IMR-90 (cell line): ENCODE data around the gene HES6. TPM values are rescaled to one million over a fixed set of nuclear protein-coding genes. Genes with fewer than 3 reads are reported as not detected.

Source experiments
- ATAC-seq: fragments of 200-7000 bp; cut with Tn5 transposase; 2 replicates; pipeline ENCODE4 v1.9.1; 2020; ENCODE audit warnings: low read depth, mild to moderate bottlenecking, moderate library complexity
- BruUV-seq: library from RNA; stranded (reverse); fragments of 400-500 nt; replicated peaks from 2 replicates; lab custom pipeline; 2021; lab: Mats Ljungman, UMichigan
- CTCF ChIA-PET: fragments of 300-600 bp; formaldehyde crosslinking; extraction: SDS; loops from one replicate; lab custom pipeline; 2021; ENCODE audit warnings: antibody characterized with exemption; lab: Yijun Ruan, JAX
- POLR2A ChIA-PET: fragments of 300-600 bp; sonication (Branson Sonifier 250); formaldehyde crosslinking; loops from one replicate; lab custom pipeline; 2022; ENCODE audit warnings: antibody characterized with exemption; ENCODE audit not compliant: unreplicated experiment; lab: Charles Lee
- DNase-seq: peaks from one replicate; pipeline ENCODE4 v3.0.0; 2013
- H2AFZ ChIP-seq: replicated peaks from 2 replicates; pipeline ENCODE3; 2013; ENCODE audit warnings: low read length, mild to moderate bottlenecking; ENCODE audit not compliant: poor library complexity
- H2AK5ac ChIP-seq: 2 replicates; pipeline ENCODE4 v1.6.1; 2013; ENCODE audit warnings: low read depth, low read length, inconsistent platforms
- H2AK9ac ChIP-seq: replicated peaks from 2 replicates; pipeline ENCODE3; 2013; ENCODE audit warnings: mild to moderate bottlenecking, low read depth, low read length, moderate library complexity; ENCODE audit not compliant: poor library complexity
- H2BK120ac ChIP-seq: 2 replicates; pipeline ENCODE4 v1.6.1; 2013; ENCODE audit warnings: low read depth, low read length, inconsistent platforms
- H2BK15ac ChIP-seq: 3 replicates; pipeline ENCODE4 v1.6.1; 2013; ENCODE audit warnings: low read depth, low read length, inconsistent platforms
- H2BK20ac ChIP-seq: 2 replicates; pipeline ENCODE4 v1.6.1; 2013; ENCODE audit warnings: low read depth, mild to moderate bottlenecking, inconsistent platforms, low read length, moderate library complexity
- H2BK5ac ChIP-seq: 2 replicates; pipeline ENCODE4 v1.6.1; 2013; ENCODE audit warnings: mild to moderate bottlenecking, low read depth, low read length, inconsistent platforms; ENCODE audit not compliant: poor library complexity, severe bottlenecking
- H3K14ac ChIP-seq: replicated peaks from 2 replicates; pipeline ENCODE4 v1.6.1; 2013; ENCODE audit warnings: low read depth, low read length, inconsistent platforms
- H3K18ac ChIP-seq: 2 replicates; pipeline ENCODE4 v1.6.1; 2013; ENCODE audit warnings: low read depth, low read length, control low read depth
- H3K23ac ChIP-seq: 2 replicates; pipeline ENCODE4 v1.6.1; 2013; ENCODE audit warnings: low read depth, low read length, inconsistent platforms
- H3K27ac ChIP-seq: 2 replicates; pipeline ENCODE4 v1.5.1; 2013; ENCODE audit warnings: mild to moderate bottlenecking, control low read depth, low read length; ENCODE audit not compliant: insufficient read depth
- H3K27me3 ChIP-seq: 2 replicates; pipeline ENCODE4 v1.6.1; 2013; ENCODE audit warnings: low read length; ENCODE audit not compliant: control insufficient read depth, insufficient read depth
- H3K36me3 ChIP-seq: 2 replicates; pipeline ENCODE4 v1.6.1; 2013; ENCODE audit warnings: low read length, mixed read lengths; ENCODE audit not compliant: control insufficient read depth, insufficient read depth
- H3K4ac ChIP-seq: 2 replicates; pipeline ENCODE4 v1.6.1; 2013; ENCODE audit warnings: low read depth, low read length, inconsistent platforms
- H3K4me1 ChIP-seq: 2 replicates; pipeline ENCODE4 v1.6.1; 2013; ENCODE audit warnings: low read length, mixed read lengths; ENCODE audit not compliant: control insufficient read depth, insufficient read depth
- H3K4me2 ChIP-seq: 2 replicates; pipeline ENCODE4 v1.6.1; 2013; ENCODE audit warnings: low read depth, mild to moderate bottlenecking, control low read depth, low read length, moderate library complexity
- H3K4me3 ChIP-seq: 2 replicates; pipeline ENCODE4 v1.5.1; 2013; ENCODE audit warnings: low read depth, mild to moderate bottlenecking, control low read depth, low read length, moderate library complexity; ENCODE audit not compliant: insufficient read depth
- H3K56ac ChIP-seq: 2 replicates; pipeline ENCODE4 v1.6.1; 2013; ENCODE audit warnings: low read length, inconsistent platforms; ENCODE audit not compliant: insufficient read depth; ENCODE audit errors: extremely low read depth
- H3K79me1 ChIP-seq, 2 experiments: 2 replicates each; pipeline ENCODE4 v1.6.1; 2013; ENCODE audit warnings: low read length in 2 of 2, inconsistent platforms in 1 of 2, low read depth in 1 of 2
- H3K9ac ChIP-seq: 2 replicates; pipeline ENCODE4 v1.6.1; 2013; ENCODE audit warnings: low read depth, low read length, control low read depth
- H3K9me1 ChIP-seq: 2 replicates; pipeline ENCODE4 v1.6.1; 2013; ENCODE audit warnings: low read length, inconsistent platforms; ENCODE audit not compliant: insufficient read depth
- H3K9me3 ChIP-seq: 2 replicates; pipeline ENCODE4 v1.6.1; 2013; ENCODE audit warnings: low read length; ENCODE audit not compliant: control insufficient read depth, insufficient read depth
- H4K20me1 ChIP-seq: 2 replicates; pipeline ENCODE4 v1.6.1; 2013; ENCODE audit warnings: low read length, inconsistent platforms; ENCODE audit not compliant: insufficient read depth
- H4K5ac ChIP-seq: 2 replicates; pipeline ENCODE4 v1.6.1; 2013; ENCODE audit warnings: mild to moderate bottlenecking, low read depth, low read length, control low read depth
- H4K8ac ChIP-seq, 2 experiments: 2 replicates each; pipeline ENCODE4 v1.6.1; 2013; ENCODE audit warnings: low read depth in 2 of 2, low read length in 2 of 2, control low read depth in 1 of 2, inconsistent platforms in 1 of 2
- H4K91ac ChIP-seq: 2 replicates; pipeline ENCODE4 v1.6.1; 2013; ENCODE audit warnings: low read depth, low read length, inconsistent platforms; ENCODE audit not compliant: insufficient read depth
- BHLHE40 ChIP-seq: fragments of 150-350 bp; IDR thresholded peaks from 2 replicates; pipeline ENCODE4 v1.6.1; 2016; ENCODE audit warnings: mild to moderate bottlenecking, low read depth, low read length
- CEBPB ChIP-seq: IDR thresholded peaks from 2 replicates; pipeline ENCODE4 v1.6.1; 2012; ENCODE audit warnings: low read depth, low read length, improper control_type of control experiment
- CHD1 ChIP-seq: IDR thresholded peaks from 2 replicates; pipeline ENCODE4 v1.6.1; 2012; ENCODE audit warnings: low read depth, low read length, improper control_type of control experiment
- FOS ChIP-seq: fragments of 150-350 bp; IDR thresholded peaks from 2 replicates; pipeline ENCODE4 v1.6.1; 2016; ENCODE audit warnings: low read depth, low read length
- MAFK ChIP-seq: IDR thresholded peaks from 2 replicates; pipeline ENCODE4 v1.6.1; 2012; ENCODE audit warnings: low read depth, low read length, improper control_type of control experiment
- MAZ ChIP-seq: IDR thresholded peaks from 2 replicates; pipeline ENCODE4 v1.6.1; 2012; ENCODE audit warnings: low read depth, mild to moderate bottlenecking, low read length, improper control_type of control experiment, moderate library complexity, borderline replicate concordance
- MXI1 ChIP-seq: IDR thresholded peaks from 2 replicates; pipeline ENCODE4 v1.6.1; 2012; ENCODE audit warnings: low read depth, mild to moderate bottlenecking, low read length, moderate library complexity, borderline replicate concordance
- NFE2L2 ChIP-seq: fragments of 150-350 bp; IDR thresholded peaks from 2 replicates; pipeline ENCODE4 v1.6.1; 2016; ENCODE audit warnings: low read depth, mild to moderate bottlenecking, low read length
- POLR2A ChIP-seq: IDR thresholded peaks from 2 replicates; pipeline ENCODE4 v1.6.1; 2012; ENCODE audit warnings: mild to moderate bottlenecking, low read depth, low read length
- RAD21 ChIP-seq: IDR thresholded peaks from 2 replicates; pipeline ENCODE4 v1.6.1; 2012; ENCODE audit warnings: low read length, improper control_type of control experiment
- RCOR1 ChIP-seq: IDR thresholded peaks from 2 replicates; pipeline ENCODE4 v1.6.1; 2012; ENCODE audit warnings: mild to moderate bottlenecking, low read length, improper control_type of control experiment; ENCODE audit not compliant: insufficient replicate concordance
- RFX5 ChIP-seq: IDR thresholded peaks from 2 replicates; pipeline ENCODE4 v1.8.0; 2012; ENCODE audit warnings: low read depth, mild to moderate bottlenecking, low read length, moderate library complexity
- SMC3 ChIP-seq: fragments of 150-350 bp; IDR thresholded peaks from 2 replicates; pipeline ENCODE4 v1.6.1; 2016; ENCODE audit warnings: low read depth, mild to moderate bottlenecking, antibody characterized with exemption, low read length, moderate library complexity
- WGBS, 2 experiments: methylation state at CpG; one replicate each; pipeline versions ENCODE4 v1.1.5 to v1.1.7; 2013; ENCODE audit warnings: missing lambda C conversion rate in 2 of 2; ENCODE audit not compliant: insufficient read length in 1 of 2; ENCODE audit errors: extremely low coverage in 2 of 2; 5-methylcytosine and 5-hydroxymethylcytosine counted together
- dilution Hi-C: fragments of 300-500 bp; cut with HindIII; formaldehyde crosslinking; loops from one replicate; pipeline ENCODE4 v1.14.3; 2018; ENCODE audit warnings: low sequenced_read_pairs; ENCODE audit not compliant: unreplicated experiment
- in situ Hi-C: fragments of 300-500 bp; cut with MboI; formaldehyde crosslinking; loops from 3 replicates; pipeline ENCODE4 v1.14.3; 2019; ENCODE audit warnings: low sequenced_read_pairs, inconsistent platforms, mixed read lengths
- intact Hi-C: fragments of 100-400 bp; cut with micrococcal nuclease; formaldehyde crosslinking; loops from 2 replicates; pipeline ENCODE4 v1.10.0; 2022
- polyA plus RNA-seq, 3 experiments: library from polyadenylated mRNA; depleted of rRNA; stranded (reverse); fragments of >200 nt; gene quantifications; 2 replicates each; pipeline ENCODE4 v1.2.3, GENCODE V29; 2012; ENCODE audit warnings: low replicate concordance in 1 of 3
- total RNA-seq: library from RNA; depleted of rRNA; stranded (reverse); fragments of >200 nt; gene quantifications from 2 replicates; pipeline ENCODE4 v1.2.3, GENCODE V29; 2012
- TF ChIP-seq, protein P1 (sequence below): conservative IDR thresholded peaks from 2 replicates; pipeline ENCODE4 v1.5.1; 2012; ENCODE audit warnings: mild to moderate bottlenecking, low read depth, low read length, improper control_type of control experiment
- TF ChIP-seq, protein P2 (sequence below): fragments of 150-350 bp; IDR thresholded peaks from 2 replicates; pipeline ENCODE4 v1.6.1; 2016; ENCODE audit warnings: low read depth, mild to moderate bottlenecking, low read length, moderate library complexity, borderline replicate concordance
- TF ChIP-seq, protein P3 (sequence below): fragments of 150-350 bp; IDR thresholded peaks from 2 replicates; pipeline ENCODE4 v1.6.1; 2017; ENCODE audit warnings: mild to moderate bottlenecking, antibody characterized with exemption, low read length, low read depth

Gene HES6
- total and polyA plus RNA-seq, 2 of the 4 experiments (the other 2 are of a cell fraction) = 1.3 to 3.3 TPM

DNA sequence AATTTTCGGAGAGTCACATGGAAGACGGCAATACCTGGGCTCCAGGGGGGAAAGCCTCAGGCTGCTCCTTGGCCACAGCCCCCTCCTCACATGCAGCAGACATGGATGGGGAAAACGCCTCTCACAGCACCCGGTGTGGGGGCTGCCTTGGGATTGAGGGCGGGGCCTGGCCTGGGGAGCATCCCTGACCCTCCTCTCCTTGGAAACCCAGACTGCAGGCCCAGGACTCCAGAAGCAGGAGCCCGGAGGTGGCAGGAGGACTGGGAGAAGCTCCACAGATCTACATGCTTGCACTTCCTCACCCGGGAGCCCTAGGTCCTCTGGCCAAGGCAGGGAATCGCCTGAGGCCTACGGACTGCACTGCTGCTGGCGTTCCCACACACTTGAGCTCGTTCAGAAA lies 12.1 kb upstream of the HES6 start:
- 91% methylated on average over 6 of the region's 11 CpGs; no CpG with 5 or more reads in 1 of the 2 experiments for WGBS, 2 experiments
- no peak overlapping the region for H4K8ac ChIP-seq
- H3K27ac ChIP-seq = no peak overlapping the region
- H3K23ac ChIP-seq = no peak overlapping the region
- H2BK5ac ChIP-seq = no peak overlapping the region
- DNase-seq (no peak), ATAC-seq (no peak)
- H3K27me3 ChIP-seq = no peaks in the 10 kb centered on the region
- ChIA-PET POLR2A (no interaction called here), CTCF (no interaction called here)
- H3K4me2 ChIP-seq = no peak overlapping the region
- BruUV-seq = no TSS peak
- no peaks in the 10 kb centered on the region for H3K79me1 ChIP-seq
- H3K18ac ChIP-seq = no peak overlapping the region
- no peak overlapping the region for H3K9ac ChIP-seq
- no peak overlapping the region for H2BK15ac ChIP-seq
- intact Hi-C loops (no loop called here), in situ Hi-C loops (no loop called here), dilution Hi-C loops (no loop called here)
- H2AK5ac ChIP-seq = no peak overlapping the region
- H3K4ac ChIP-seq = no peak overlapping the region
- no peak overlapping the region for H2AFZ ChIP-seq
- no peak overlapping the region for H3K14ac ChIP-seq
- 0 out of 2 replicates have a peak, but pooled peaks cover 3% of the 10 kb centered on the region for H4K20me1 ChIP-seq
- no peak overlapping the region for H2AK9ac ChIP-seq
- H3K4me3 ChIP-seq = no peak overlapping the region
- H4K91ac ChIP-seq = no peak overlapping the region
- H4K5ac ChIP-seq = no peak overlapping the region
- H2BK20ac ChIP-seq = no peak overlapping the region
- H3K4me1 ChIP-seq = no peaks in the 10 kb centered on the region
- no peaks in the 10 kb centered on the region for H3K9me3 ChIP-seq
- no peaks in the 10 kb centered on the region for H3K9me1 ChIP-seq
- H3K56ac ChIP-seq = no peak overlapping the region
- TF ChIP-seq, protein P1, sequence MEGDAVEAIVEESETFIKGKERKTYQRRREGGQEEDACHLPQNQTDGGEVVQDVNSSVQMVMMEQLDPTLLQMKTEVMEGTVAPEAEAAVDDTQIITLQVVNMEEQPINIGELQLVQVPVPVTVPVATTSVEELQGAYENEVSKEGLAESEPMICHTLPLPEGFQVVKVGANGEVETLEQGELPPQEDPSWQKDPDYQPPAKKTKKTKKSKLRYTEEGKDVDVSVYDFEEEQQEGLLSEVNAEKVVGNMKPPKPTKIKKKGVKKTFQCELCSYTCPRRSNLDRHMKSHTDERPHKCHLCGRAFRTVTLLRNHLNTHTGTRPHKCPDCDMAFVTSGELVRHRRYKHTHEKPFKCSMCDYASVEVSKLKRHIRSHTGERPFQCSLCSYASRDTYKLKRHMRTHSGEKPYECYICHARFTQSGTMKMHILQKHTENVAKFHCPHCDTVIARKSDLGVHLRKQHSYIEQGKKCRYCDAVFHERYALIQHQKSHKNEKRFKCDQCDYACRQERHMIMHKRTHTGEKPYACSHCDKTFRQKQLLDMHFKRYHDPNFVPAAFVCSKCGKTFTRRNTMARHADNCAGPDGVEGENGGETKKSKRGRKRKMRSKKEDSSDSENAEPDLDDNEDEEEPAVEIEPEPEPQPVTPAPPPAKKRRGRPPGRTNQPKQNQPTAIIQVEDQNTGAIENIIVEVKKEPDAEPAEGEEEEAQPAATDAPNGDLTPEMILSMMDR = no peak
- TF ChIP-seq NFE2L2 (no peak), BHLHE40 (no peak), MAZ (no peak), POLR2A (no peak), CEBPB (no peak), CHD1 (no peak), MXI1 (no peak), FOS (no peak), SMC3 (no peak), RCOR1 (no peak), RAD21 (no peak), RFX5 (no peak), MAFK (no peak)
- TF ChIP-seq, protein P2, sequence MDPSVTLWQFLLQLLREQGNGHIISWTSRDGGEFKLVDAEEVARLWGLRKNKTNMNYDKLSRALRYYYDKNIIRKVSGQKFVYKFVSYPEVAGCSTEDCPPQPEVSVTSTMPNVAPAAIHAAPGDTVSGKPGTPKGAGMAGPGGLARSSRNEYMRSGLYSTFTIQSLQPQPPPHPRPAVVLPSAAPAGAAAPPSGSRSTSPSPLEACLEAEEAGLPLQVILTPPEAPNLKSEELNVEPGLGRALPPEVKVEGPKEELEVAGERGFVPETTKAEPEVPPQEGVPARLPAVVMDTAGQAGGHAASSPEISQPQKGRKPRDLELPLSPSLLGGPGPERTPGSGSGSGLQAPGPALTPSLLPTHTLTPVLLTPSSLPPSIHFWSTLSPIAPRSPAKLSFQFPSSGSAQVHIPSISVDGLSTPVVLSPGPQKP = no peak
- TF ChIP-seq, protein P3, sequence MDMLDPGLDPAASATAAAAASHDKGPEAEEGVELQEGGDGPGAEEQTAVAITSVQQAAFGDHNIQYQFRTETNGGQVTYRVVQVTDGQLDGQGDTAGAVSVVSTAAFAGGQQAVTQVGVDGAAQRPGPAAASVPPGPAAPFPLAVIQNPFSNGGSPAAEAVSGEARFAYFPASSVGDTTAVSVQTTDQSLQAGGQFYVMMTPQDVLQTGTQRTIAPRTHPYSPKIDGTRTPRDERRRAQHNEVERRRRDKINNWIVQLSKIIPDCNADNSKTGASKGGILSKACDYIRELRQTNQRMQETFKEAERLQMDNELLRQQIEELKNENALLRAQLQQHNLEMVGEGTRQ = no peak
- no peak overlapping the region for H2BK120ac ChIP-seq
- H3K36me3 ChIP-seq = peaks cover 21% of the 10 kb centered on the region
